KOPT-K1 (cell line): ENCODE measurements around the gene RBMS1.

Experiments
- H3K27ac ChIP-seq: fragments of 200-600 bp; sonication (generic); 2 replicates; pipeline ENCODE4 v1.5.1; 2016; ENCODE audit warnings: antibody characterized with exemption, mild to moderate bottlenecking, low read depth, low read length; ENCODE audit not compliant: poor library complexity, severe bottlenecking
- H3K36me3 ChIP-seq: fragments of 200-600 bp; sonication (generic); 2 replicates; pipeline ENCODE4 v1.5.1; 2017; ENCODE audit warnings: antibody characterized with exemption, mild to moderate bottlenecking, low read length, moderate library complexity; ENCODE audit not compliant: insufficient read depth
- H3K9me3 ChIP-seq: fragments of 200-600 bp; sonication (generic); 2 replicates; pipeline ENCODE4 v1.5.1; 2017; ENCODE audit warnings: antibody characterized with exemption, low read length, mild to moderate bottlenecking; ENCODE audit not compliant: insufficient read depth, poor library complexity, severe bottlenecking

Gene RBMS1

DNA sequence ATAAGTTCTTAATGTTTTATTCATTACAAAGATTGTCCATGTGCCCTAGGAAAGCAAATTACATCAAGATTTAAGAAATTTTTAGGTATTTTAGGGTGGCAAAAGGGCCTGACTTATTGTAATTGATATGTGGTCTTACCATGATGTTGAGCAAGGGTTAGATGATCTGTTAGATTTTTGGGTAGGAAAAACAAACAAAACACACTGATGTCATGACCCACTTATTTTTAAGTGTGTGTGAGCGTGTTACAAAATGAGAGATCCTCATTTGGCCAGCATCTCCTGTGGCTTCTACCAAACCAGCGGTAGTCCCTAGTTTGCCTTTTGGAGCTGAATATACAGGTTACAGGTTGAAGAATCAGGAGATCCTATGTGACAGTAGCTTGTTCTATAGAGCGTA lies 203.8 kb downstream of the RBMS1 start:
- Histone ChIP-seq H3K9me3 (no peaks in the 10 kb centered on the region), H3K27ac (no peak overlapping the region), H3K36me3 (peaks cover 44% of the 10 kb centered on the region)

DNA sequence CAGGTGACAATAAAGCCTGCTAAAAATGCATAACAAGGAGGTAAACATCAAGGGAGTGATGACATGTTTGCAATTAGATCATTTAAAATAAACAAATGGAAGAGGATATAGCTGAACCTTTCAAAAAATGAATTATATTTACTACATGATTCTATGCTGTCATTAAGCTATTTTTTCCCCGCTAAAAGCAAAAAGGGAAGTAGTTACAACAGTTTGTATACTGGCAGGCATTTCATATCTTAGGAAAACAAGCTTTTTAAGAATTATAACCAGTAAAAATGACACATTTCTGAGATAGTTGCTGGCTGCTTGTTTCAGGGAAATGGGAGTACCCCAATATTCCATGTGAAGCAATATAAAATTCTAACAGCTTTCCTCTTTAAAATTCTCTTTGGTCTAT lies 204.5 kb downstream of the RBMS1 start:
- peaks cover 45% of the 10 kb centered on the region for H3K36me3 ChIP-seq
- H3K9me3 ChIP-seq, result no peaks in the 10 kb centered on the region

DNA sequence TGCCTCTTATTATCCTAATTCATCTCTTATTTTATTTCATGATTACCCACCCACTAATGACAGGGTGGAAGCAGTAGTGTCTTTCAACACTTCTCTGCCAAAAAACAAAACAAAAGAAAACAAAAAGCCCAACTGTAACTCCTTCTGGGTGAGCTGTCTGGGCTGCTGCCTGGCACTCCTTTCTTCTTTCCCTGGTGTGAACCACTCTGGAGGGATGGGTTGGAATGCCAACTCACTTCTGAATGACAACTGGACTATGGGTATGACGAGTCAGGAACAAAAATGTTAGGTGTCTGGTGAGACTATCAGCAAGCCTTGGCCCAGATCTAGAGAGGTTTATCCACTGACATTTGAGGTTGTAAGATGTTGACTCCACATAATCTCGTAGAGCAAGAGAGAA lies 205.3 kb downstream of the RBMS1 start:
- Histone ChIP-seq H3K36me3 (peaks cover 45% of the 10 kb centered on the region), H3K27ac (no peak overlapping the region), H3K9me3 (no peaks in the 10 kb centered on the region)

More for the DNA sequence above, 204.5 kb downstream of the RBMS1 start:
- no peak overlapping the region for H3K27ac ChIP-seq

DNA sequence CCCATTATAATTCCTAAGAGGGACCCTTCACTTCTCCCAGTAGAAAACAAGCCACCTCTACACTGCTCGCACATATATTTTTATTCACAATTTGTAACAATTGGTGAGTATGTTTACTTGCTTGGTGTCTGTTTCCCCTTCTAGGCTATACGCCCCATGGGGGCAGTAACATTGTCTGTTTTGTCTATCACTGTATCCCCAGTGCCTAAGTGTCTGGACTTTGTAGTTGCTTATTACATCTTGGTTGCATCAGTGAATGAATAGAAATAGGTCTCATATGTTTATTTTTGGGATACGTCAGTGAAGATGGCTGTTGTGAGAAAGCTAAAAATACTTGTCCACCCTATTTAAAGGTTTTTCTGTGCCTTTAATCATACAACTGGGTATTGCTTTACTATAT lies 206.1 kb downstream of the RBMS1 start:
- Histone ChIP-seq H3K27ac (no peak overlapping the region), H3K9me3 (no peaks in the 10 kb centered on the region), H3K36me3 (peaks cover 50% of the 10 kb centered on the region)

DNA sequence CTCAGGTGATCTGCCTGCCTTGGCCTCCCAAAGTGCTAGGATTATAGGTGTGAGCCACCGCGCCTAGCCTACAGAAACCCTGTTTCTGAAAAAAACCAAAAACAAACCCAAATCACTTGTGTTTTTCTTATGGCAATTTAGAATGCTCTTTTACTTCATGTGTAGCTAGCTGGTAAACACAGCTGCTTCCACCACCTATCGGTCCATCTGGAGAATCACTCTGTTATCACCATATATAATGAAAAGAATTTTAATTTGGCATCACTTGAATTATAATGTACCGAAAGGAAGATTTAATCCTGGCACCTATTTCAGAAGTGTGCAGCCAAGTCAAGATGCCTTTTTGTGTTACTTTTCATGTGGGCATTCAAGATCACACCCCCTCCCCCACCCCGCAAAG lies 207.1 kb downstream of the RBMS1 start:
- Histone ChIP-seq H3K36me3 (peaks cover 51% of the 10 kb centered on the region), H3K27ac (no peak overlapping the region), H3K9me3 (no peaks in the 10 kb centered on the region)

DNA sequence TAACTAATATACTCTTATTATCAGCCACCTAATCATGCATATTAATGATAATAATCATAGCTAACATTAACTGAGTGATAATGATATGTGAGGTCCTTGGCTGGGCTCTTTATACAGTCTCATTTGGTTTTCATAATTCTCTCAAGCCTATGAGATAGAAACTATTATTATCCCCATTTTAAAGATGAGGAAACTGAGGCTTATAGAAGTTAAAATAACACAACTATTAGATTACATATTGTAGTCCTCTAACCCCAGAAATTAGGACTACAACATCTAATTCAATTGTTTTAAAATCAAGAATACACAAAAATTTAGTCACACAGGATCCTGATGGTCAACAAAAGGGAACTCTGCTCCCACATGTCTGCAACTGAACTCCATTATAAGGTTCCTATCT lies 209.9 kb downstream of the RBMS1 start:
- Histone ChIP-seq H3K9me3 (no peaks in the 10 kb centered on the region), H3K27ac (no peak overlapping the region), H3K36me3 (peaks cover 57% of the 10 kb centered on the region)

DNA sequence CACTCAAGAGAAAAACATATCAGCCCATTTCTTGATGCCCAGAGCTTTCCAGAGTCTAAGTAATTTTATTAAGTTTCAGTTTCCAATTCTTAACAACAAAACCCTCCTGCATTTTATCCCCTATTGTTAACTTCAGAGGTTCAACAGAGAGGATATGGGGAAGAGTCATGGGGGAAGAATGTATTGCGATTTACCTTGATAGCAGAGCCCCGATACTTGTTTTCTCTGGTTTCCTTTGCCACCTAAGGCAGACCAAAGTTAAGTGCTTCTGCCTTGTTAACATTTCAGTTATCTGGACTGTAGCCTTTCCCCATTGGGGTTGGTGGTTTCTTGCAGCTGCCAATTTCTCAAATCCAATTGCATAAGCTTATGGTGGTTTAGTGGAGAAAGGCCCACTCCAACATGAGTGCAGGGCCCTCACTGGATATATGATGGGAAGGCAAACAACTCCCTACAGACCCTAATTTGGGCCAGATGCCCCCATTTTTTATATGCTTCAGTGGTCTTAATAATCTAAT lies 211.5 kb downstream of the RBMS1 start:
- Histone ChIP-seq H3K27ac (no peak overlapping the region), H3K9me3 (no peaks in the 10 kb centered on the region), H3K36me3 (peaks cover 72% of the 10 kb centered on the region)

DNA sequence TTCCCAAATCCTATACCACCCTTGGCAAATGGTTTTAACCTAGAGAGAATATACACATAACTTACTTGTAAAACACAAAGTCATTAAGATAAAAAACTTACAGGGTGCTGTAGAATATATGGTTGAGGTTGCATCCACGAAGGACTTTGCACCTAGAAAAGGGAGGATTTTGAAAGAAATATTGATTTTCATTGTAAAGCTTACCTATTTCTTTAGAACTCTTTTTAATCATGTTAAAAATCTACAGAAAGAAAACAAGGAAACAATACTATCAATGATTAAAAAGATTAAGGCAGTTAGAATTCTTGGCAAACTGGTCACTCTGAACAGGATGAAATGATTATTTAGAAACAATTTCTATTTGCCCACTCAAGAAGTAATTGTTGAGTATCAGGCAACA lies 212.4 kb downstream of the RBMS1 start:
- Histone ChIP-seq H3K27ac (no peak overlapping the region), H3K36me3 (peaks cover 73% of the 10 kb centered on the region), H3K9me3 (no peaks in the 10 kb centered on the region)

DNA sequence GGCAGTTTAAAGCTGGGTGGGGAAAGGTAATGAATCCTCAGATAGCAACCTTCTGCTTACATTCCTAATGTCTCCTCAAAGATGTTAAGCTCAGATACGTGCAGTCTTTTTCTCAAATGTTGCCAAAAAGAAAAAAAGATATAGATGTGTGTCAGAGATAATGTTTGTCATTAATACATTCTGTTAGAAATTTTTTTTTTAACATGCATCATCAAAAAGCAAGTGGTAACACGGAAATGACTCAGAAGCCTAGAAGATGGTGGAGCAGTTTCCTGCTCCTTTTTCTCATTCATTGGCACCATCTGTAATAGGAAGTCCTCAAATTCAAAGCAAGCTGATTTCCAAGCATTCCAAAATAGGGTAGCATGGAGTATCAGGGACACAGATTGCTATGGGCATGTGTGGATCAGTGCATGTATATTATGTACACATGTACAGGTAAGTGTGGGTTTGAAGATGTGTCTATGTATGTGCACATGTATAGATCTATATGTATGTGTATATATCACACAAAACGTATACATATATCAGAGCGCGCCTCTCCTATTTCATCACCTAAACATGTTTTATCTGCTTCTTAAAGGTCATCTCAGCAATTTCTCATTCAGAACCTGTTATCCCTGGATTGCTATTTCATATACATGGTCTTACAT lies 213.7 kb downstream of the RBMS1 start:
- Histone ChIP-seq H3K9me3 (no peaks in the 10 kb centered on the region), H3K36me3 (peaks cover 81% of the 10 kb centered on the region), H3K27ac (peak overlapping the region; percentile 17)

DNA sequence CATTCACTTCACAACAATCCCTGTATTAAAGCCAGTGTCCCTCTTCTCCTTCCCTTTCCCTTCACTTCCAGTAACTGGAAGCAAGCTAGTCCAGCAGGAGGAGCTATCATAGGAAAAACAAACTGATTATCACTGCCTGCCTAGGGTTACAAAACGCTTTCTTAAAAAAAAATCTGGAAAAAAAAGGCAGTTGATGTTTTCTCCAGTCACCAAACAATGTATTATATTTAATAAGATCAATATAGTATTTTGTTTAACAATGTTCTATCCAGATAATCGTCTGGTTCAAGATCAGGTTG lies 214.8 kb downstream of the RBMS1 start:
- peaks cover 79% of the 10 kb centered on the region for H3K36me3 ChIP-seq
- no peaks in the 10 kb centered on the region for H3K9me3 ChIP-seq
- H3K27ac ChIP-seq, result no peak overlapping the region

DNA sequence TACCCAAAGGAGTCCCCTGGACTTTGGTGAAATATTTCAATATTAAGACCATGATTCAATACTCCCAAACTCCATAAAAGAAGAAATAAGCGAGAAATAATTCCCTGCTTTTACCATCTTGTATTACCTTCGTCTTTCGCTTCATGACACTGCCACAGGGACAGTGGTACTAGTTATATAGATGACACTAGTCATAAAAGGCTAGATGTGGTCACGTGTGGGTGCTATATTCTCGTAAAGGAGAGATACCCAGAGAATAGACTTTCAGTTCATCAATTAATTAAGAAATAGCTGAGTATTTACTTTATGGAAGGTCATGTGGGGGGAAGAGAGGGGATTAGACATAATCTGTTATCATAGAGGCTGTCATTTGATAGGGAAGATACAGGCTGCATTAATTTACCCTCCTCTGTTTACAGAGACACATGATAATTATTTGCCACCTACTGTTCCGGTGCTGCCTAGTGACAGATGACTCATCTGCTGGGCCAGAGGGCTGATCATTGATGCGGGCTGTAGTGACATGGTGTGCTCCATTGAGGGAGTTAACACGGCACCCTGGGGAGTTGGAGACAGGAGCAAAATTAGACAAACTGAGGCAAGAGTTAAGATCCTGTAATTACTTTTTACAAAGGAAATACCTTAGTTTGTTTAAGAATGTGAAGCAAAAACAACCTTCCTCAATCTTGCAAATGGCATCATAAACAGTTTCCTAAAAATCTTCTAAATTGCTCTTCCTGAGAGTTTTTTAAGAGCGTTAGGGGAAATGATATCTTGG lies 215.3 kb downstream of the RBMS1 start:
- H3K36me3 ChIP-seq, result peaks cover 79% of the 10 kb centered on the region
- H3K9me3 ChIP-seq, result no peaks in the 10 kb centered on the region
- H3K27ac ChIP-seq, result no peak overlapping the region

DNA sequence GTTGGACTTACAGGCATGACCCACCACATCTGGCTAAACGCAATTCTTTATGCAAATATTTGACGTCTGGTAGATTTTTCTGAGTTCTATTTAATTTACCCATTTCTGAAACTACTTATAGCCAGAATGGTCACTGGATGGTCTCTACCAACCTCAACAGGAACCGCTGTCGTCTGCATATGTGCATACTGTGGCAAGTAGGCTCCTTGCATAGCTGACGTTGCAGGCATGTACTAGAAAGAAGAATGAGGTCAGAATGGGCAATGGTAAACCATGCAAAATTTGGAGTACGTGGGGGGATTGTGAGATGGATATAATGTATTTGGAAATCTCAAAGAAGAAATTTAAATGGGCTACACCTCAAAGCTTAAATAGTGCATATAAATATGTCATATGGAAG lies 216.5 kb downstream of the RBMS1 start:
- peaks cover 75% of the 10 kb centered on the region for H3K36me3 ChIP-seq
- no peaks in the 10 kb centered on the region for H3K9me3 ChIP-seq
- no peak overlapping the region for H3K27ac ChIP-seq

DNA sequence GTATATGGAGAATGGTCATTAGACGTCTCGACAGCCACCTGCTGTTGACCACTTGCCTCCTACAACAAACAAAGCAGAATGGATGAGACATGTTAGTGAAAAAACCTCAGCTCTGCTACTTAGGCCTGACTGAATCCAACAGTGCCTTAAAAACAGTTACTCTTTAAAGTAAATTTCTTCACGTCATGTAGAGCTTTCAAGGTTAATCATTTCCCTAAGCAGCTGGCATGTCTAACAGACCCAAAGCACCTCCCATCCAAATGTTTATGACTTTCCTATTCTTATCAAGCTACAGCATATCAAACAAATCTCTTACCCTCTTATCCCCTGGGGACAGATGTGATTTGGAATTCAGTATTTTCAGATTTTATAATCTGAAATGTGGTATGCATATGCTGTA lies 218.0 kb downstream of the RBMS1 start:
- peaks cover 80% of the 10 kb centered on the region for H3K36me3 ChIP-seq
- no peak overlapping the region for H3K27ac ChIP-seq
- H3K9me3 ChIP-seq, result no peaks in the 10 kb centered on the region

DNA sequence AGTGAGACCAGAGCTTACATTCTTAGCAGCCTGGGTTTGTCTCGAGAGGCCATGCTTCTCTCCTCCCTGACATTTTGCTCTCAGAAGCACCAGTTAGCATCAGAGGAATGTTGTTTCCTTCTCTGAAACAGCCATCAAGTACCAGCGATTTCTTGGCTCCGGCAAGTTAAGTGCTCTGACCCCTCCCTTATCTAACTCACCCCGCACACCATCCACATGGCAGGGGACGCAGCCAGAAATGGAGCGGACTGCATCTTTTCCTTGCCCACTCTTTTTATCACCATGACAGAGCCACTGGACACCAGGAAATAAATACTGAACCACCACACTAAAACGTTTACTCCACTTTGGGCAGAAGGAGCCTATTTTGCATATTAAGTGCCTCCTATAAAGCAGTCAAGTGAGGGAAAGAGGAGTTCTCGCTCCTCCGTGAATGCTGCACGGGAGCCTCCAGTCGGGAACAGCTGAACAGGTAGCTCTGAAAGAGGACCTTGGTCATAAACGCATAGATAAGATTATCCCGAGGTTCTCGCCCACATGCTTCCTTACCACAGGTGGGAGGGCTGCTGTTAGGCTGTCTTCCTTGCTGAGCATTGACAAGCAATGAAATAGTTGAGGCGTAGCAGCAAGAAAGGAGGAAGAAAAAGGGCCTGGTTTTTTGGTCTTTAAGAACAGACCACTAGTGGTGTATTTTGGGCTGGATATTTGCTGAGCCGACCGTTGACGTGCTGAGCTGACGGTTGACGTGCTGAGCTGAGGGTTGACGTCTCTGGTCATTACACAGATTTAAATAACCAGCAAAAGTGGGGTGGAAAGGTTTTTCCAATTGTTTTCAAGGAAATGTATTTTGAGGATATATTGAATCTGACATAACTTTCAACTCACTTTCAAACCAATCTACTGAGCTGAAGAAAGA lies 222.2 kb downstream of the RBMS1 start:
- Histone ChIP-seq H3K9me3 (no peaks in the 10 kb centered on the region), H3K36me3 (peaks cover 49% of the 10 kb centered on the region), H3K27ac (no peak overlapping the region)

DNA sequence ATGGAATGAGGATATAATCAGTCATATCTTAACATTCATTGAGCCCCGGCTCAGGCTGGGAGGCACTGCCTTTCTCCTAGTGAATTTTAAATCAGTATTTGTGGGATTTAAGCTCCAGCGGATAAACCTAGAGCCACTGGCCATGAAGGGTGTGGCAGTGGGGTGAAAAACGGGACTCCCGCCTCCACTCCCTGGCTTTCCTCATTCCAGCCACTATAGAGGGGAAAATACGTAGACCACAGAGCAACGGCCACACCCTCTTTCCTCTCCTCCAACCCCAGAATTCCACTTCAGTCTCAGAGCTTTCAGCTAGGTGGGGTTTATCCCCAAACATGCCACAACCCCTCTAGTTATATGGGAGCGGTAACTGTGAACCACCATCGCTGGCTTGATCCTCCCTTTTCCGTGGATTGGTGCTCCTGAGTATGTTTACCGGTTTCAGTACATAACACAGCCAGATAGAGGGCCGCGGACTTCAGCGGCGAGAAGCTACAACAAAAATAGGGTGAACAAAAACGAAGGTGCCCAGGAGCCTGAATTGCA lies 223.0 kb downstream of the RBMS1 start:
- H3K9me3 ChIP-seq, result no peaks in the 10 kb centered on the region
- H3K36me3 ChIP-seq, result peaks cover 41% of the 10 kb centered on the region
- H3K27ac ChIP-seq, result no peak overlapping the region
